HCT116 (cell line): Measurements from ENCODE around the gene C1orf115. TPM values are rescaled to one million over a fixed set of nuclear protein-coding genes. Genes with fewer than 3 reads are reported as not detected.

Source experiments
- ATAC-seq: fragments of 200-7000 bp; cut with Tn5 transposase; 2 replicates; pipeline ENCODE4 v1.9.1; 2020; ENCODE audit warnings: mild to moderate bottlenecking, moderate library complexity
- BruUV-seq: library from RNA; stranded (reverse); fragments of 400-500 nt; replicated peaks from 2 replicates; lab custom pipeline; 2021; lab: Mats Ljungman, UMichigan
- CTCF ChIA-PET: fragments of 300-600 bp; sonication (Branson Sonifier 250); formaldehyde crosslinking; loops from one replicate; lab custom pipeline; 2021; ENCODE audit warnings: antibody characterized with exemption; lab: Charles Lee
- POLR2A ChIA-PET: fragments of 300-600, 350-600 bp; sonication (Branson Sonifier 250); formaldehyde crosslinking; loops from one replicate; lab custom pipeline; 2021; ENCODE audit warnings: antibody characterized with exemption; lab: Charles Lee
- RAD21 ChIA-PET, 2 experiments: fragments of 300-600 bp; sonication (Branson Sonifier 250); formaldehyde crosslinking; loops; one replicate each; lab custom pipeline; 2023; ENCODE audit warnings: low total read pairs in 2 of 2; ENCODE audit not compliant: uncharacterized antibody in 2 of 2, unreplicated experiment in 2 of 2, low non-redundant PET in 1 of 2; lab: Charles Lee
- DNase-seq: peaks from one replicate; pipeline ENCODE4 v3.0.0-alpha.2; 2010; ENCODE audit warnings: low read depth, low spot score
- H2AFZ ChIP-seq: fragments of 200-600 bp; shearing (Covaris generic), sonication (generic); 2 replicates; pipeline ENCODE4 v1.6.1; 2017; ENCODE audit warnings: low read depth, mixed run types, mixed read lengths, antibody characterized with exemption, low read length; ENCODE audit not compliant: poor library complexity, severe bottlenecking
- H3K27ac ChIP-seq: 2 replicates; pipeline ENCODE4 v1.5.1; 2012; ENCODE audit warnings: low read depth, low read length
- H3K27me3 ChIP-seq: fragments of 200-600 bp; sonication (generic); 2 replicates; pipeline ENCODE4 v1.6.1; 2016; ENCODE audit warnings: mixed run types, low read length, mixed read lengths; ENCODE audit not compliant: insufficient read depth
- H3K36me3 ChIP-seq, 2 experiments: fragments of 200-500 bp in 1 of 2; fragments of 200-600 bp in 1 of 2; sonication (Bioruptor generic) in 1 of 2; sonication (generic) in 1 of 2; 2 replicates each; pipeline versions ENCODE4 v1.5.1 to v1.6.1; 2014 to 2016; ENCODE audit warnings: low read length in 2 of 2, inconsistent platforms in 1 of 2, mixed read lengths in 1 of 2, mixed run types in 1 of 2; ENCODE audit not compliant: insufficient read depth in 2 of 2, control insufficient read depth in 1 of 2
- H3K4me1 ChIP-seq, 2 experiments: fragments of 200-600 bp in 1 of 2; sonication (generic) in 1 of 2; 2 replicates each; pipeline versions ENCODE4 v1.5.1 to v1.6.1; 2012 to 2017; ENCODE audit warnings: low read length in 2 of 2, inconsistent platforms in 1 of 2, mild to moderate bottlenecking in 1 of 2, mixed read lengths in 1 of 2, mixed run types in 1 of 2, moderate library complexity in 1 of 2; ENCODE audit not compliant: insufficient read depth in 2 of 2, control insufficient read depth in 1 of 2
- H3K4me2 ChIP-seq: fragments of 200-600 bp; sonication (generic); 2 replicates; pipeline ENCODE4 v1.6.1; 2017; ENCODE audit warnings: mixed run types, low read length, mixed read lengths
- H3K4me3 ChIP-seq, 2 experiments: fragments of 200-600 bp in 1 of 2; sonication (generic) in 1 of 2; replicated peaks in 1 of 2; 2 replicates each; pipeline ENCODE4 v1.5.1; 2011 to 2016; ENCODE audit warnings: low read length in 2 of 2, control low read depth in 1 of 2, low read depth in 1 of 2, mild to moderate bottlenecking in 1 of 2, mixed read lengths in 1 of 2, mixed run types in 1 of 2
- H3K79me2 ChIP-seq: fragments of 200-600 bp; sonication (generic); 2 replicates; pipeline ENCODE4 v1.6.1; 2017; ENCODE audit warnings: mild to moderate bottlenecking, mixed run types, low read length, moderate library complexity, mixed read lengths; ENCODE audit not compliant: insufficient read depth
- H3K9ac ChIP-seq: fragments of 200-600 bp; sonication (generic); 2 replicates; pipeline ENCODE4 v1.6.1; 2016; ENCODE audit warnings: low read length, mixed read lengths
- H3K9me2 ChIP-seq: fragments of 200-600 bp; sonication (generic), shearing (Covaris generic); 2 replicates; pipeline ENCODE4 v1.6.1; 2017; ENCODE audit warnings: mixed run types, mild to moderate bottlenecking, moderate library complexity; ENCODE audit not compliant: insufficient read depth
- H3K9me3 ChIP-seq, 2 experiments: fragments of 200-500 bp in 1 of 2; fragments of 200-600 bp in 1 of 2; sonication (Bioruptor generic) in 1 of 2; sonication (generic) in 1 of 2; 2 replicates each; pipeline ENCODE4 v1.6.1; 2014 to 2017; ENCODE audit warnings: low read length in 2 of 2, mixed read lengths in 2 of 2, inconsistent platforms in 1 of 2, low read depth in 1 of 2, mild to moderate bottlenecking in 1 of 2, mixed run types in 1 of 2, moderate library complexity in 1 of 2; ENCODE audit not compliant: control insufficient read depth in 1 of 2, insufficient read depth in 1 of 2
- H4K20me1 ChIP-seq: fragments of 200-600 bp; sonication (generic), shearing (Covaris generic); 2 replicates; pipeline ENCODE4 v1.6.1; 2017; ENCODE audit warnings: mixed run types, mild to moderate bottlenecking, moderate library complexity; ENCODE audit not compliant: insufficient read depth
- ATF3 ChIP-seq: IDR thresholded peaks from 2 replicates; pipeline ENCODE4 v1.6.1; 2012
- CBX3 ChIP-seq: IDR thresholded peaks from 2 replicates; pipeline ENCODE4 v1.6.1; 2012; ENCODE audit warnings: low read depth
- CEBPB ChIP-seq: IDR thresholded peaks from 2 replicates; pipeline ENCODE4 v1.6.1; 2012; ENCODE audit warnings: low read depth
- EGR1 ChIP-seq: IDR thresholded peaks from 2 replicates; pipeline ENCODE4 v1.6.1; 2012; ENCODE audit warnings: low read depth
- ELF1 ChIP-seq: IDR thresholded peaks from 2 replicates; pipeline ENCODE4 v1.6.1; 2012; ENCODE audit warnings: low read depth, borderline replicate concordance
- EZH2 ChIP-seq: fragments of 200-600 bp; sonication (generic); IDR thresholded peaks from 2 replicates; pipeline ENCODE4 v1.6.1; 2017; ENCODE audit warnings: antibody characterized with exemption, mixed run types
- FOSL1 ChIP-seq: IDR thresholded peaks from 2 replicates; pipeline ENCODE4 v1.6.1; 2012; ENCODE audit warnings: low read depth
- JUND ChIP-seq: IDR thresholded peaks from 2 replicates; pipeline ENCODE4 v1.6.1; 2012
- POLR2A ChIP-seq: IDR thresholded peaks from 2 replicates; pipeline ENCODE4 v1.7.0; 2011; ENCODE audit warnings: borderline replicate concordance; ENCODE audit not compliant: insufficient read depth, insufficient read length; ENCODE audit errors: extremely low read depth
- RAD21 ChIP-seq: IDR thresholded peaks from 2 replicates; pipeline ENCODE4 v1.6.1; 2012; ENCODE audit warnings: low read depth, mild to moderate bottlenecking
- SIN3A ChIP-seq: IDR thresholded peaks from 2 replicates; pipeline ENCODE4 v1.6.1; 2012; ENCODE audit warnings: low read depth
- SP1 ChIP-seq: IDR thresholded peaks from 2 replicates; pipeline ENCODE4 v1.6.1; 2012; ENCODE audit warnings: low read depth
- TCF7L2 ChIP-seq: IDR thresholded peaks from 2 replicates; pipeline ENCODE4 v1.7.0; 2011; ENCODE audit warnings: borderline replicate concordance, inconsistent platforms; ENCODE audit not compliant: insufficient read depth, insufficient read length; ENCODE audit errors: extremely low read depth
- ZBTB33 ChIP-seq: IDR thresholded peaks from 2 replicates; pipeline ENCODE4 v1.6.1; 2011; ENCODE audit warnings: mild to moderate bottlenecking, low read length, moderate library complexity; ENCODE audit not compliant: insufficient replicate concordance; ENCODE audit errors: extremely low read depth
- ZFX ChIP-seq: fragments of 450-650 bp; IDR thresholded peaks from 2 replicates; pipeline ENCODE4 v1.6.1; 2017
- ZNF274 ChIP-seq: fragments of 200-500 bp; sonication (Bioruptor generic); IDR thresholded peaks from 2 replicates; pipeline ENCODE4 v1.6.1; 2014; ENCODE audit warnings: mild to moderate bottlenecking, low read depth, low read length, inconsistent platforms
- intact Hi-C: fragments of 100-400 bp; cut with micrococcal nuclease; formaldehyde crosslinking; loops from 2 replicates; pipeline ENCODE4 v1.10.0; 2022
- total RNA-seq: library from RNA; stranded (reverse); gene quantifications from one replicate; pipeline ENCODE4 v1.2.1, GENCODE V29; 2021; ENCODE audit not compliant: unreplicated experiment

Gene C1orf115
- total RNA-seq, 1 experiment from 2014 or later, result 16.8 TPM

- no peak for TF ChIP-seq ZBTB33
- no peak for TF ChIP-seq EGR1
- TF ChIP-seq ELF1, result no peak
- no peak for TF ChIP-seq JUND
- TF ChIP-seq CEBPB, result no peak
- no peak for TF ChIP-seq RAD21
- no peak for TF ChIP-seq TCF7L2
- TF ChIP-seq ZFX, result no peak
- TF ChIP-seq ATF3, result no peak
- no peak for TF ChIP-seq CBX3
- TF ChIP-seq ZNF274, result no peak
- TF ChIP-seq FOSL1, result no peak
- TF ChIP-seq, all 23 proteins: peak for 0
These were observed 5.3 kb downstream of the C1orf115 start (continued) for GRCh38 chr1:220695426-220695825.

- ChIA-PET POLR2A (no interaction called here), RAD21 (no interaction called here), CTCF (interaction anchor here (1.6 kb wide), 1 partner anchor 37 kb away, joined by 6 read pairs; no protein-coding TSS in a partner anchor)
- no peak overlapping the region for H3K27ac ChIP-seq
- no peak overlapping the region for H2AFZ ChIP-seq
- H3K4me1 ChIP-seq, result peaks cover 0 to 4% of the 10 kb centered on the region in 2 experiments; a peak in 2 of 4 replicates
- H3K4me2 ChIP-seq, result no peak overlapping the region
- H3K9me2 ChIP-seq, result no peaks in the 10 kb centered on the region
- no peak overlapping the region for H3K9ac ChIP-seq
- DNase-seq, result no peak
- H3K36me3 ChIP-seq, result peaks cover 0 to 6% of the 10 kb centered on the region in 2 experiments; a peak in 2 of 4 replicates
- no peaks in the 10 kb centered on the region for H4K20me1 ChIP-seq
- H3K4me3 ChIP-seq, result no peak overlapping the region
- intact Hi-C loops, result no loop called here
- no peaks in the 10 kb centered on the region for H3K79me2 ChIP-seq
- H3K9me3 ChIP-seq, result no peaks in the 10 kb centered on the region
- no peak for ATAC-seq
- TF ChIP-seq SP1 (no peak), FOSL1 (no peak), CBX3 (no peak), SIN3A (no peak), POLR2A (no peak), EZH2 (no peak), EGR1 (no peak), ZNF274 (no peak), JUND (no peak), RAD21 (no peak)
- no peaks in the 10 kb centered on the region for H3K27me3 ChIP-seq
- no TSS peak for BruUV-seq
These were observed 6.2 kb downstream of the C1orf115 start for GRCh38 chr1:220696226-220696862.
